IMR-90 (cell line): ENCODE results near the gene KHNYN. TPM values are rescaled to one million over a fixed set of nuclear protein-coding genes. Genes with fewer than 3 reads are reported as not detected.

Source experiments
- ATAC-seq: fragments of 200-7000 bp; cut with Tn5 transposase; 2 replicates; pipeline ENCODE4 v1.9.1; 2020; ENCODE audit warnings: low read depth, mild to moderate bottlenecking, moderate library complexity
- BruUV-seq: library from RNA; stranded (reverse); fragments of 400-500 nt; replicated peaks from 2 replicates; lab custom pipeline; 2021; lab: Mats Ljungman, UMichigan
- CTCF ChIA-PET: fragments of 300-600 bp; formaldehyde crosslinking; extraction: SDS; loops from one replicate; lab custom pipeline; 2021; ENCODE audit warnings: antibody characterized with exemption; lab: Yijun Ruan, JAX
- POLR2A ChIA-PET: fragments of 300-600 bp; sonication (Branson Sonifier 250); formaldehyde crosslinking; loops from one replicate; lab custom pipeline; 2022; ENCODE audit warnings: antibody characterized with exemption; ENCODE audit not compliant: unreplicated experiment; lab: Charles Lee
- DNase-seq: peaks from one replicate; pipeline ENCODE4 v3.0.0; 2013
- H2AFZ ChIP-seq: replicated peaks from 2 replicates; pipeline ENCODE3; 2013; ENCODE audit warnings: low read length, mild to moderate bottlenecking; ENCODE audit not compliant: poor library complexity
- H2AK5ac ChIP-seq: 2 replicates; pipeline ENCODE4 v1.6.1; 2013; ENCODE audit warnings: low read depth, low read length, inconsistent platforms
- H2AK9ac ChIP-seq: replicated peaks from 2 replicates; pipeline ENCODE3; 2013; ENCODE audit warnings: mild to moderate bottlenecking, low read depth, low read length, moderate library complexity; ENCODE audit not compliant: poor library complexity
- H2BK120ac ChIP-seq: 2 replicates; pipeline ENCODE4 v1.6.1; 2013; ENCODE audit warnings: low read depth, low read length, inconsistent platforms
- H2BK15ac ChIP-seq: 3 replicates; pipeline ENCODE4 v1.6.1; 2013; ENCODE audit warnings: low read depth, low read length, inconsistent platforms
- H2BK20ac ChIP-seq: 2 replicates; pipeline ENCODE4 v1.6.1; 2013; ENCODE audit warnings: low read depth, mild to moderate bottlenecking, inconsistent platforms, low read length, moderate library complexity
- H2BK5ac ChIP-seq: 2 replicates; pipeline ENCODE4 v1.6.1; 2013; ENCODE audit warnings: mild to moderate bottlenecking, low read depth, low read length, inconsistent platforms; ENCODE audit not compliant: poor library complexity, severe bottlenecking
- H3K14ac ChIP-seq: replicated peaks from 2 replicates; pipeline ENCODE4 v1.6.1; 2013; ENCODE audit warnings: low read depth, low read length, inconsistent platforms
- H3K18ac ChIP-seq: 2 replicates; pipeline ENCODE4 v1.6.1; 2013; ENCODE audit warnings: low read depth, low read length, control low read depth
- H3K23ac ChIP-seq: 2 replicates; pipeline ENCODE4 v1.6.1; 2013; ENCODE audit warnings: low read depth, low read length, inconsistent platforms
- H3K27ac ChIP-seq: 2 replicates; pipeline ENCODE4 v1.5.1; 2013; ENCODE audit warnings: mild to moderate bottlenecking, control low read depth, low read length; ENCODE audit not compliant: insufficient read depth
- H3K27me3 ChIP-seq: 2 replicates; pipeline ENCODE4 v1.6.1; 2013; ENCODE audit warnings: low read length; ENCODE audit not compliant: control insufficient read depth, insufficient read depth
- H3K36me3 ChIP-seq: 2 replicates; pipeline ENCODE4 v1.6.1; 2013; ENCODE audit warnings: low read length, mixed read lengths; ENCODE audit not compliant: control insufficient read depth, insufficient read depth
- H3K4ac ChIP-seq: 2 replicates; pipeline ENCODE4 v1.6.1; 2013; ENCODE audit warnings: low read depth, low read length, inconsistent platforms
- H3K4me1 ChIP-seq: 2 replicates; pipeline ENCODE4 v1.6.1; 2013; ENCODE audit warnings: low read length, mixed read lengths; ENCODE audit not compliant: control insufficient read depth, insufficient read depth
- H3K4me2 ChIP-seq: 2 replicates; pipeline ENCODE4 v1.6.1; 2013; ENCODE audit warnings: low read depth, mild to moderate bottlenecking, control low read depth, low read length, moderate library complexity
- H3K4me3 ChIP-seq: 2 replicates; pipeline ENCODE4 v1.5.1; 2013; ENCODE audit warnings: low read depth, mild to moderate bottlenecking, control low read depth, low read length, moderate library complexity; ENCODE audit not compliant: insufficient read depth
- H3K56ac ChIP-seq: 2 replicates; pipeline ENCODE4 v1.6.1; 2013; ENCODE audit warnings: low read length, inconsistent platforms; ENCODE audit not compliant: insufficient read depth; ENCODE audit errors: extremely low read depth
- H3K79me1 ChIP-seq, 2 experiments: 2 replicates each; pipeline ENCODE4 v1.6.1; 2013; ENCODE audit warnings: low read length in 2 of 2, inconsistent platforms in 1 of 2, low read depth in 1 of 2
- H3K9ac ChIP-seq: 2 replicates; pipeline ENCODE4 v1.6.1; 2013; ENCODE audit warnings: low read depth, low read length, control low read depth
- H3K9me1 ChIP-seq: 2 replicates; pipeline ENCODE4 v1.6.1; 2013; ENCODE audit warnings: low read length, inconsistent platforms; ENCODE audit not compliant: insufficient read depth
- H3K9me3 ChIP-seq: 2 replicates; pipeline ENCODE4 v1.6.1; 2013; ENCODE audit warnings: low read length; ENCODE audit not compliant: control insufficient read depth, insufficient read depth
- H4K20me1 ChIP-seq: 2 replicates; pipeline ENCODE4 v1.6.1; 2013; ENCODE audit warnings: low read length, inconsistent platforms; ENCODE audit not compliant: insufficient read depth
- H4K5ac ChIP-seq: 2 replicates; pipeline ENCODE4 v1.6.1; 2013; ENCODE audit warnings: mild to moderate bottlenecking, low read depth, low read length, control low read depth
- H4K8ac ChIP-seq, 2 experiments: 2 replicates each; pipeline ENCODE4 v1.6.1; 2013; ENCODE audit warnings: low read depth in 2 of 2, low read length in 2 of 2, control low read depth in 1 of 2, inconsistent platforms in 1 of 2
- H4K91ac ChIP-seq: 2 replicates; pipeline ENCODE4 v1.6.1; 2013; ENCODE audit warnings: low read depth, low read length, inconsistent platforms; ENCODE audit not compliant: insufficient read depth
- BHLHE40 ChIP-seq: fragments of 150-350 bp; IDR thresholded peaks from 2 replicates; pipeline ENCODE4 v1.6.1; 2016; ENCODE audit warnings: mild to moderate bottlenecking, low read depth, low read length
- CEBPB ChIP-seq: IDR thresholded peaks from 2 replicates; pipeline ENCODE4 v1.6.1; 2012; ENCODE audit warnings: low read depth, low read length, improper control_type of control experiment
- CHD1 ChIP-seq: IDR thresholded peaks from 2 replicates; pipeline ENCODE4 v1.6.1; 2012; ENCODE audit warnings: low read depth, low read length, improper control_type of control experiment
- CTCF ChIP-seq: conservative IDR thresholded peaks from 2 replicates; pipeline ENCODE4 v1.5.1; 2012; ENCODE audit warnings: mild to moderate bottlenecking, low read depth, low read length, improper control_type of control experiment
- ELK1 ChIP-seq: fragments of 150-350 bp; IDR thresholded peaks from 2 replicates; pipeline ENCODE4 v1.6.1; 2016; ENCODE audit warnings: low read depth, mild to moderate bottlenecking, low read length, moderate library complexity, borderline replicate concordance
- MAFK ChIP-seq: IDR thresholded peaks from 2 replicates; pipeline ENCODE4 v1.6.1; 2012; ENCODE audit warnings: low read depth, low read length, improper control_type of control experiment
- MAZ ChIP-seq: IDR thresholded peaks from 2 replicates; pipeline ENCODE4 v1.6.1; 2012; ENCODE audit warnings: low read depth, mild to moderate bottlenecking, low read length, improper control_type of control experiment, moderate library complexity, borderline replicate concordance
- MXI1 ChIP-seq: IDR thresholded peaks from 2 replicates; pipeline ENCODE4 v1.6.1; 2012; ENCODE audit warnings: low read depth, mild to moderate bottlenecking, low read length, moderate library complexity, borderline replicate concordance
- NFE2L2 ChIP-seq: fragments of 150-350 bp; IDR thresholded peaks from 2 replicates; pipeline ENCODE4 v1.6.1; 2016; ENCODE audit warnings: low read depth, mild to moderate bottlenecking, low read length
- POLR2A ChIP-seq: IDR thresholded peaks from 2 replicates; pipeline ENCODE4 v1.6.1; 2012; ENCODE audit warnings: mild to moderate bottlenecking, low read depth, low read length
- RAD21 ChIP-seq: IDR thresholded peaks from 2 replicates; pipeline ENCODE4 v1.6.1; 2012; ENCODE audit warnings: low read length, improper control_type of control experiment
- RFX5 ChIP-seq: IDR thresholded peaks from 2 replicates; pipeline ENCODE4 v1.8.0; 2012; ENCODE audit warnings: low read depth, mild to moderate bottlenecking, low read length, moderate library complexity
- SMC3 ChIP-seq: fragments of 150-350 bp; IDR thresholded peaks from 2 replicates; pipeline ENCODE4 v1.6.1; 2016; ENCODE audit warnings: low read depth, mild to moderate bottlenecking, antibody characterized with exemption, low read length, moderate library complexity
- USF2 ChIP-seq: fragments of 150-350 bp; IDR thresholded peaks from 2 replicates; pipeline ENCODE4 v1.6.1; 2017; ENCODE audit warnings: mild to moderate bottlenecking, antibody characterized with exemption, low read length, low read depth
- WGBS, 2 experiments: methylation state at CpG; one replicate each; pipeline versions ENCODE4 v1.1.5 to v1.1.7; 2013; ENCODE audit warnings: missing lambda C conversion rate in 2 of 2; ENCODE audit not compliant: insufficient read length in 1 of 2; ENCODE audit errors: extremely low coverage in 2 of 2; 5-methylcytosine and 5-hydroxymethylcytosine counted together
- dilution Hi-C: fragments of 300-500 bp; cut with HindIII; formaldehyde crosslinking; loops from one replicate; pipeline ENCODE4 v1.14.3; 2018; ENCODE audit warnings: low sequenced_read_pairs; ENCODE audit not compliant: unreplicated experiment
- in situ Hi-C: fragments of 300-500 bp; cut with MboI; formaldehyde crosslinking; loops from 3 replicates; pipeline ENCODE4 v1.14.3; 2019; ENCODE audit warnings: low sequenced_read_pairs, inconsistent platforms, mixed read lengths
- intact Hi-C: fragments of 100-400 bp; cut with micrococcal nuclease; formaldehyde crosslinking; loops from 2 replicates; pipeline ENCODE4 v1.10.0; 2022
- polyA plus RNA-seq, 3 experiments: library from polyadenylated mRNA; depleted of rRNA; stranded (reverse); fragments of >200 nt; gene quantifications; 2 replicates each; pipeline ENCODE4 v1.2.3, GENCODE V29; 2012; ENCODE audit warnings: low replicate concordance in 1 of 3
- total RNA-seq: library from RNA; depleted of rRNA; stranded (reverse); fragments of >200 nt; gene quantifications from 2 replicates; pipeline ENCODE4 v1.2.3, GENCODE V29; 2012

Gene KHNYN
- total and polyA plus RNA-seq, 2 of the 4 experiments (the other 2 are of a cell fraction), result 18.9 to 24.4 TPM

- ChIA-PET POLR2A (no interaction called here), CTCF (interaction anchor here (1.0 to 1.8 kb wide), 3 partner anchors 10 to 93 kb away, joined by 4 to 6 read pairs (median 5); no protein-coding TSS in a partner anchor)
- Histone ChIP-seq H3K79me1 (peaks cover 5 to 20% of the 10 kb centered on the region in 2 experiments; a peak in 3 of 4 replicates), H2BK20ac (0 out of 2 replicates have a peak overlapping the region, but pooled peaks have one; percentile 47), H3K9me3 (no peaks in the 10 kb centered on the region), H3K4me3 (no peak overlapping the region), H3K36me3 (no peaks in the 10 kb centered on the region), H3K27me3 (peaks cover 10% of the 10 kb centered on the region), H2BK5ac (no peak overlapping the region), H3K9ac (no peak overlapping the region), H3K14ac (no peak overlapping the region), H2BK15ac (no peak overlapping the region), H2AK5ac (no peak overlapping the region), H4K91ac (no peak overlapping the region), H3K4me2 (no peak overlapping the region), H3K27ac (no peak overlapping the region), H3K4ac (0 out of 2 replicates have a peak overlapping the region, but pooled peaks have one; percentile 15), H2AK9ac (peak overlapping the region; percentile 9), H3K56ac (no peak overlapping the region), H4K8ac (no peak overlapping the region), H3K9me1 (peaks cover 5% of the 10 kb centered on the region), H2BK120ac (no peak overlapping the region), H3K4me1 (peaks cover 8% of the 10 kb centered on the region; the same call in 1 of the 2 replicates), H3K23ac (0 out of 2 replicates have a peak overlapping the region, but pooled peaks have one; percentile 65), H3K18ac (no peak overlapping the region), H4K5ac (no peak overlapping the region), H4K20me1 (peaks cover 6% of the 10 kb centered on the region; the same call in 1 of the 2 replicates), H2AFZ (no peak overlapping the region)
- WGBS, 2 experiments, result no CpG with 5 or more reads among the region's 2 CpGs
- ATAC-seq (no peak), DNase-seq (no peak)
- intact Hi-C loops, result no loop called here
- no TSS peak for BruUV-seq
- in situ Hi-C loops, result loop anchor here (25.0 kb wide), 1 partner anchor 1114 kb away; the partner anchor contains the start of genes BCL2L2, PABPN1 and PPP1R3E
- dilution Hi-C loops, result no loop called here
- no peak for TF ChIP-seq SMC3
- TF ChIP-seq MAFK, result no peak
- TF ChIP-seq NFE2L2, result no peak
- no peak for TF ChIP-seq CTCF
- TF ChIP-seq USF2, result no peak
- no peak for TF ChIP-seq CHD1
- TF ChIP-seq ELK1, result no peak
- TF ChIP-seq MXI1, result no peak
- no peak for TF ChIP-seq CEBPB
- TF ChIP-seq BHLHE40, result no peak
- no peak for TF ChIP-seq POLR2A
- TF ChIP-seq MAZ, result no peak
- TF ChIP-seq RFX5, result no peak
- no peak for TF ChIP-seq RAD21
Observed at GRCh38 chr14:24426150-24426911, 3.4 kb upstream of the KHNYN start.
